Neuronal stem cell (in vitro differentiated cells): ENCODE results near the gene RNLS.

Source experiments
- DNase-seq: peaks from one replicate; pipeline ENCODE4 v3.0.0-alpha.2; 2013; ENCODE audit warnings: low spot score
- H2AFZ ChIP-seq: one replicate; pipeline ENCODE4 v1.6.1; 2013; ENCODE audit warnings: mild to moderate bottlenecking, low read length, inconsistent platforms
- H2AK5ac ChIP-seq: 2 replicates; pipeline ENCODE4 v1.6.1; 2013; ENCODE audit warnings: low read depth, mild to moderate bottlenecking, inconsistent platforms, low read length, moderate library complexity, mixed read lengths
- H2BK120ac ChIP-seq: 2 replicates; pipeline ENCODE4 v1.6.1; 2013; ENCODE audit warnings: low read depth, mild to moderate bottlenecking, inconsistent platforms, low read length, moderate library complexity, mixed read lengths
- H2BK12ac ChIP-seq: one replicate; pipeline ENCODE4 v1.6.1; 2013; ENCODE audit warnings: low read length, inconsistent platforms
- H2BK15ac ChIP-seq: 2 replicates; pipeline ENCODE4 v1.6.1; 2013; ENCODE audit warnings: mild to moderate bottlenecking, low read length, inconsistent platforms, mixed read lengths
- H2BK5ac ChIP-seq: one replicate; pipeline ENCODE4 v1.6.1; 2013; ENCODE audit warnings: inconsistent platforms, mild to moderate bottlenecking, low read length, moderate library complexity
- H3K14ac ChIP-seq: one replicate; pipeline ENCODE4 v1.6.1; 2013; ENCODE audit warnings: low read length, inconsistent platforms
- H3K18ac ChIP-seq: 2 replicates; pipeline ENCODE4 v1.6.1; 2013; ENCODE audit warnings: low read length, inconsistent platforms
- H3K23ac ChIP-seq: 2 replicates; pipeline ENCODE4 v1.6.1; 2013; ENCODE audit warnings: low read depth, mild to moderate bottlenecking, mixed read lengths, low read length, inconsistent platforms; ENCODE audit not compliant: poor library complexity
- H3K27ac ChIP-seq: replicated peaks from 3 replicates; pipeline ENCODE4 v1.5.1; 2013; ENCODE audit warnings: low read length, inconsistent platforms
- H3K27me3 ChIP-seq, 3 experiments: 2 replicates each; pipeline ENCODE4 v1.6.1; 2013; ENCODE audit warnings: low read length in 3 of 3, mild to moderate bottlenecking in 2 of 3, inconsistent platforms in 1 of 3, low read depth in 1 of 3, mixed read lengths in 1 of 3, moderate library complexity in 1 of 3; ENCODE audit not compliant: control insufficient read depth in 3 of 3, insufficient read depth in 3 of 3
- H3K36me3 ChIP-seq, 2 donors: replicated peaks in 1 of 2; 2 replicates each; pipeline ENCODE4 v1.6.1; 2013; ENCODE audit warnings: low read length in 2 of 2; ENCODE audit not compliant: control insufficient read depth in 2 of 2, insufficient read depth in 2 of 2
- H3K4ac ChIP-seq: 2 replicates; pipeline ENCODE4 v1.6.1; 2013; ENCODE audit warnings: inconsistent platforms, mild to moderate bottlenecking, low read length, moderate library complexity
- H3K4me1 ChIP-seq, 2 donors: 1 replicate in 1 of 2; 2 replicates in 1 of 2; pipeline ENCODE4 v1.6.1; 2013; ENCODE audit warnings: low read length in 2 of 2, low read depth in 1 of 2; ENCODE audit not compliant: control insufficient read depth in 2 of 2, insufficient read depth in 1 of 2
- H3K4me2 ChIP-seq: one replicate; pipeline ENCODE4 v1.6.1; 2013; ENCODE audit warnings: mild to moderate bottlenecking, low read length, inconsistent platforms; ENCODE audit not compliant: insufficient read depth, poor library complexity, severe bottlenecking
- H3K4me3 ChIP-seq, 2 donors: 2 replicates each; pipeline ENCODE4 v1.5.1; 2013; ENCODE audit warnings: low read length in 2 of 2, mild to moderate bottlenecking in 2 of 2, inconsistent platforms in 1 of 2, moderate library complexity in 1 of 2
- H3K79me1 ChIP-seq: one replicate; pipeline ENCODE4 v1.6.1; 2013; ENCODE audit warnings: low read depth, mild to moderate bottlenecking, inconsistent platforms, low read length, moderate library complexity
- H3K9ac ChIP-seq: one replicate; pipeline ENCODE4 v1.6.1; 2013; ENCODE audit warnings: mild to moderate bottlenecking, low read depth, low read length, inconsistent platforms; ENCODE audit not compliant: poor library complexity
- H3K9me3 ChIP-seq, 2 donors: replicated peaks in 1 of 2; 2 replicates each; pipeline versions ENCODE3 to v1.6.1; 2013; ENCODE audit warnings: low read length in 2 of 2, mild to moderate bottlenecking in 2 of 2, inconsistent platforms in 1 of 2, low read depth in 1 of 2, mixed read lengths in 1 of 2, moderate library complexity in 1 of 2; ENCODE audit not compliant: control insufficient read depth in 2 of 2, insufficient read depth in 1 of 2
- H4K8ac ChIP-seq: one replicate; pipeline ENCODE4 v1.6.1; 2013; ENCODE audit warnings: low read depth, mild to moderate bottlenecking, inconsistent platforms, low read length, moderate library complexity
- H4K91ac ChIP-seq: one replicate; pipeline ENCODE4 v1.6.1; 2013; ENCODE audit warnings: low read length, low read depth, mild to moderate bottlenecking, inconsistent platforms; ENCODE audit not compliant: poor library complexity
- WGBS, 2 donors: extraction: QIAGEN DNeasy Blood & Tissue Kit; methylation state at CpG; one replicate each; pipeline ENCODE4 v1.1.7; 2013; ENCODE audit warnings: missing lambda C conversion rate in 2 of 2, mixed read lengths in 1 of 2; ENCODE audit not compliant: insufficient read length in 2 of 2, insufficient replicate concordance in 1 of 2; ENCODE audit errors: extremely low coverage in 2 of 2; 5-methylcytosine and 5-hydroxymethylcytosine counted together

Gene RNLS

DNA sequence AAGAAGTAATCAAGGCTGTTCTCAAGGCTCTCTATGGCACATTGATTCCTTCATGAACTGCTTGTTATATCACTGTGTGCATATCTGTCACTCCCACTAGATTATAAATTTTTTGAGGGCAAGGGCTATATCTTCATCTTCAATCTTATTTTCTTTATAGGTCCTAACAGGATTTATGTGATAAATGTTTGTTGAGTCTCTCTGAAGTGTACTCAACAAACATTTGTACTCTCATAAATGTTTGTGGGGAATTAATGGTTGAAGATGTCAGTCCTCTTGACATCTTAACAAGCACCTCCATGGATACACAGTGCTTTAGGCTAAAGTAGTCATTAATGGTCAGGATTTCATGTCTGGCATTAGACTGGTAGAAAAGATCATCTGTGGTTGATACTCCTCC is 143.2 kb downstream of the RNLS start:
- Histone ChIP-seq H3K18ac (no peak overlapping the region), H2BK5ac (no peak overlapping the region), H4K8ac (no peak overlapping the region), H3K4me2 (no peak overlapping the region), H3K23ac (no peak overlapping the region), H3K9ac (no peak overlapping the region), H2BK15ac (no peak overlapping the region), H3K9me3 (peaks cover 0 to 3% of the 10 kb centered on the region in 2 donors), H2BK12ac (no peak overlapping the region), H2AFZ (no peak overlapping the region), H2AK5ac (no peak overlapping the region), H2BK120ac (no peak overlapping the region), H3K4me3 (no peak overlapping the region), H4K91ac (no peak overlapping the region), H3K79me1 (no peaks in the 10 kb centered on the region), H3K4me1 (no peaks in the 10 kb centered on the region), H3K4ac (no peak overlapping the region), H3K36me3 (no peaks in the 10 kb centered on the region), H3K27ac (no peak overlapping the region), H3K14ac (no peak overlapping the region), H3K27me3 (no peaks in the 10 kb centered on the region)
- no peak for DNase-seq

DNA sequence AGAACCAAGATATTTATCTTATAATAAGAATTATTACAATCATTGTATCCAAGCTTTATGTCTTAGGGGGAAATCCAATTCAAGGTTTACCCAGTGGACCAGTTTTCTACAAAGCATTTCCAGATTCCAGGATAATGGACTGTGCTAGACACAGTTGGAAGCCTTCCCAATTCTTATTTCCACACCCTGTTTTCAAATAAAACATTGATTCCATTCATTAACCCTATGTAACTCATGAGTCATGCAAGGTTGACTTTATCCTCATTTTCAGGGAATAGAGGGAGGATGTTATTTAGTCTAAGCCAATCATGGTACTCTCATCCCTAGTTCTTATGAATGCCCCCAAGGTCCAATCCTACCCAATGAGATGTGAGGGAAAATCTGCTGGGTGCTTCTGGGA is 145.7 kb downstream of the RNLS start:
- H3K79me1 ChIP-seq = no peaks in the 10 kb centered on the region
- no peak overlapping the region for H3K18ac ChIP-seq
- H4K8ac ChIP-seq = no peak overlapping the region
- no peak overlapping the region for H3K4me2 ChIP-seq
- H3K27me3 ChIP-seq = no peaks in the 10 kb centered on the region
- no peak overlapping the region for H3K4me3 ChIP-seq
- no peak overlapping the region for H2BK15ac ChIP-seq
- no peak overlapping the region for H2BK5ac ChIP-seq
- no peak overlapping the region for H2BK120ac ChIP-seq
- no peak overlapping the region for H2BK12ac ChIP-seq
- H2AK5ac ChIP-seq = no peak overlapping the region
- no peaks in the 10 kb centered on the region for H3K4me1 ChIP-seq
- no peak overlapping the region for H2AFZ ChIP-seq
- H3K4ac ChIP-seq = no peak overlapping the region
- H3K27ac ChIP-seq = no peak overlapping the region
- no peak overlapping the region for H3K23ac ChIP-seq
- no peak overlapping the region for H3K14ac ChIP-seq
- H3K9me3 ChIP-seq = no peaks in the 10 kb centered on the region
- H4K91ac ChIP-seq = no peak overlapping the region
- H3K9ac ChIP-seq = no peak overlapping the region
- no peak for DNase-seq
- H3K36me3 ChIP-seq = no peaks in the 10 kb centered on the region

DNA sequence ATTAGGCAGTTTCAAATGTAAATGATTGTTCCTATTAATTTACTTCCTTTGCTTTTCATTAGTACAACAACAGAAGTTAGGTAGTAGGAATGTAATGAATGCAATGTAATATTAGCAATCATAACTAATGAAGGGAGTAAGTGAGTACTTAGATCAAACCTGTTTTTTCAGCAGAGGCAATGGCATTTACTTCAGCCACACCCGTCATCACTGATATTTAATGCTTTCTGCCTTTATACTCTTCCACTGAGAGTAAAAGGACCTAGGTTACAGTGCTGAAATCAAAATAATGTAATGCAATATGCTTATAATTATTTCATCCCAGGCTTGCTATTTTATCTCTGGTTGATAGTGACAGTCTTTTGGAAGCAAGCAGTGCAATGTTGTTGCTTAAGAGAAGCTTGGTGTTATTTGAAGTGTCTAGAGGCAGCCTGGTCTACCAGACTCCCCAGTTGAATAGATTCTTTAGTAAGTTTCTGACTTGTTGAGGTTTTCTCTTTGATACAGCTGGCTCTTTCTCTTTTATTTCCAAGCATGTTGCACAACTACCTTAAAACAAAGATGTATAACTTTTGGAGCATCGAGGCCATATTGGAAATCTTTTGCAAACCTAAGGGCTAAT is 149.4 kb downstream of the RNLS start:
- no peak overlapping the region for H4K91ac ChIP-seq
- H3K9ac ChIP-seq = no peak overlapping the region
- no peak overlapping the region for H2AK5ac ChIP-seq
- no peak overlapping the region for H3K18ac ChIP-seq
- no peaks in the 10 kb centered on the region for H3K4me1 ChIP-seq
- no peaks in the 10 kb centered on the region for H3K79me1 ChIP-seq
- no peak overlapping the region for H3K27ac ChIP-seq
- no peak overlapping the region for H3K14ac ChIP-seq
- no peak overlapping the region for H2BK120ac ChIP-seq
- no peak overlapping the region for H3K4ac ChIP-seq
- H3K9me3 ChIP-seq = no peaks in the 10 kb centered on the region
- no peak overlapping the region for H2BK15ac ChIP-seq
- no peaks in the 10 kb centered on the region for H3K36me3 ChIP-seq
- H3K23ac ChIP-seq = no peak overlapping the region
- DNase-seq = no peak
- no peak overlapping the region for H2BK5ac ChIP-seq
- no peak overlapping the region for H3K4me2 ChIP-seq
- H3K4me3 ChIP-seq = no peak overlapping the region
- WGBS, 2 donors = no CpG with 5 or more reads among the region's 2 CpGs
- no peak overlapping the region for H2BK12ac ChIP-seq
- H2AFZ ChIP-seq = no peak overlapping the region
- H4K8ac ChIP-seq = no peak overlapping the region
- no peaks in the 10 kb centered on the region for H3K27me3 ChIP-seq

DNA sequence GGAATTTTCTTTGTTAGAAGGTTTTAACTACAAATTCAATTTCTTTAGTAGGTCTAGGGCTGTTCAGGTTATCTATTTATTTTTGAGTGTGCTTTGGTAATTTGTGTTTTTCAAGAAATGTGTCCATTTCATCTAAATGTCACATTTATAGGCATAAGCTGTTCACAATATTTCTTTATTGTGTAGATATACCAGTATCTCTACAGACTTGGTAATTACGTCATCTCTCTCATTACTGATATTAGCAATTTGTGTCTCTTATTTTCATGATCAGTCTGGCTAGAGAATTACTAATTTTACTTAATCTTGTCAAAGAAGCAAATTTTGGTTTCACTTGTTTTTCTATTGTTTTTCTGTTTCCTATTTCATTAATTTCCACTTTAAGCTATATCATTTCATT is 152.0 kb downstream of the RNLS start:
- no peak overlapping the region for H3K23ac ChIP-seq
- no CpG with 5 or more reads among the region's 1 CpG for WGBS, 2 donors
- H3K79me1 ChIP-seq = no peaks in the 10 kb centered on the region
- H3K14ac ChIP-seq = no peak overlapping the region
- H3K27me3 ChIP-seq = no peaks in the 10 kb centered on the region
- no peak overlapping the region for H2BK5ac ChIP-seq
- H3K4me1 ChIP-seq = no peaks in the 10 kb centered on the region
- no peak overlapping the region for H2AK5ac ChIP-seq
- no peak overlapping the region for H2BK12ac ChIP-seq
- H3K9ac ChIP-seq = no peak overlapping the region
- no peak overlapping the region for H2BK15ac ChIP-seq
- no peaks in the 10 kb centered on the region for H3K36me3 ChIP-seq
- H3K18ac ChIP-seq = no peak overlapping the region
- H4K91ac ChIP-seq = no peak overlapping the region
- DNase-seq = no peak
- H2BK120ac ChIP-seq = no peak overlapping the region
- H3K9me3 ChIP-seq = no peaks in the 10 kb centered on the region
- no peak overlapping the region for H3K27ac ChIP-seq
- no peak overlapping the region for H4K8ac ChIP-seq
- H3K4me3 ChIP-seq = no peak overlapping the region
- no peak overlapping the region for H3K4ac ChIP-seq
- H2AFZ ChIP-seq = no peak overlapping the region
- no peak overlapping the region for H3K4me2 ChIP-seq
